Measurements from ENCODE around the gene VPS39.

The VPS39 gene

DNA sequence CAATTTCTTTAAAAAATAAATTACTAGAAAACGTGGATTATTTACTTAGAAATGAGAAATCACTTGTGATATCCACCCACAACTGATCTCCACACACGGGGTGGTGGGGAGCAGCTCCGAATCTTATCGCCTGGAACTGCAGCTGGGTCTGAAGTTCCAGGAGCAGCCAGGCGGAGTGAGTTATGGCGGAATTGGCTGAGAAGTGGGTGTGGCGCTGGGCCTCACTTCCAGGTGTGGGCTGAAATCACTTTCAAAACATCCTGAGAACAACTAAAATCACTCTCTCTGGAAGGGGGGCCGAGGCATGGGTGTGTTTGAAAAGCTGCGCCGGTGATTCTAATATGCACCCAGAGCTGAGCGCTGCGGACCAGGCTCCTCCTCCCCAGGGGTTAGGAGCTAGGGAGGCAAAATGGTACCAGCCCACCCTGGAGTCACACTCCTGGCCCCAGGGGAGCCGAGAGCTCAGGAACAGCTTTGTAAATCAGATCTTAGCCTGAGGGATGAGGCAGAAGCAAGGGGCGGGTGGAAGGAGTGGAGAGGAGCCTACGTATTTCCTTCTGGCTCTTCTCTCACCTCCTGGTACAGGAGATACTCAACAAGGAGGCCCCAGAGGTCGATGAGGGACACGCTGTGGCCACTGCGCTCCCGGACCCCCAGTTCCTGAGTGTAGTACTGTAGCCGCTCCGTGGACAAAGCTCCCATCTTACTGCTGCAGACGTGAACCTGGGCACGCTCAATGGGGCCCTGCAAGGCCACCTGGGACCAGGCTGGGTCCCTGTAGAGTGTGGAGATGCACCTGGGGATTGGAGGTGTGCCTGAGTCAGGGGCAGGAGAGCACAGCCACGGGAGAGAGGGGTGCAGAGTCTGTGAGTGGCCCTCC is 61.3 kb downstream of the VPS39 start:
- DNase-seq (ENCODE audit: low spot score) = no peak

- no peak for DNase-seq (ENCODE audit: low spot score)
Observed at GRCh38 chr15:42145546-42146455, 62.3 kb downstream of the VPS39 start.

- no peak for DNase-seq (ENCODE audit: low spot score)
Observed at GRCh38 chr15:42144841-42145375, 63.2 kb downstream of the VPS39 start.

- no peak for DNase-seq (ENCODE audit: low spot score)
Observed at GRCh38 chr15:42143866-42144625, 64.1 kb downstream of the VPS39 start.

DNA sequence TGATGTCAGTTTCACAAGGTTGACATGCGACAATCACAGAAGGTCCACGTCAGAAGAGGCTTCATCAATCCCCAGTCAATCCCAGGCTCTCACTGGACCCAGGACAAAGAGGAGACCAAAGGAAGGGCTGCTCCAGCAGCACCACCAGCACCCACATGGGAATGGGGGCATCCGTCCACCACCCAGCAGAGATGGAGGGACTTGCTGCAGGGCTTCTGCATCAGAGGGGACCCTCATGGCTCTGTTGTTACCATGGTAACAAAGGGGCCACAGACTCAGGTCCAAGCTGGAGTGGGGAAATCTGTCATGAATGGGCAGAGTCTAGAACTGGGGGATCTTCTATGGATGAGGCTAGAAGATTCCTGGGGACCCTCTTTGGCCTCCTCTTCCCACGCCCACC is 64.7 kb downstream of the VPS39 start:
- DNase-seq (ENCODE audit: low spot score) = no peak

GRCh38 chr15:42141795-42142667 is 66.1 kb downstream of the VPS39 start:
- no peak for DNase-seq (ENCODE audit: low spot score)

- no peak for DNase-seq (ENCODE audit: low spot score)
Observed at GRCh38 chr15:42141246-42141645, 66.9 kb downstream of the VPS39 start.

DNA sequence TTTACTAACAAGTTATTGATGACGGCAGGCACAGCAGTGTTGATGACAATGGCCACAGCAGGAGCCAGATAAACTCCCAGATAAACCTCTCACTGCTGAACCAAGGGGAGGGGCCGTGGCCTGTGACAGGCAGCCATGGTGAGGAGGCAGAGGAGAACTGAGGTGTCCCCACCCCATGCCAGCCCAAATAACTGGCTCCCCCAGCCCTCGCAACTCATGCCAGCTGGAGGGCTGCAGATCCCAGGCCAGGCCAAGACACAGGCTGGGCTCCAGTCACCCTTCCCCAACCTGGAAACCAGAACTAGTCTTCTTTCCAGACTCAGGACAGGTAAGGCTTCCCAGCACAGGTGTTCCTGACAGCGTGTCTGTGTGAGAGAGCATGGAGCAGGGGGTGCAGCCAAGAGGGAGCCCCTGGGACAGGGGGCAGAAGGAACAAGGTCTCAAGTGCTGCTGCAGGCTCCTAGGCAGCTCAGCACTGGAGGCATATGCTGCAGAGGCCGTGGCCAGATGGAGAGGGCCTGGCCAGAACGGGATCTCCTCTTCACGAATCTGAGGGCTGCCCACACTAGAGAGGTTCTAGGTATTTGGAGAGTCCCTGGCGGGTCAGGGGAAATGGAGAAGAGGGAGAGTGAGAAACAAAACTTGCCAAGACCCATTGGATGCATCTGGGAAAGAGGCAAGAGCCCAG is 67.6 kb downstream of the VPS39 start:
- no peak for DNase-seq (ENCODE audit: low spot score)

DNA sequence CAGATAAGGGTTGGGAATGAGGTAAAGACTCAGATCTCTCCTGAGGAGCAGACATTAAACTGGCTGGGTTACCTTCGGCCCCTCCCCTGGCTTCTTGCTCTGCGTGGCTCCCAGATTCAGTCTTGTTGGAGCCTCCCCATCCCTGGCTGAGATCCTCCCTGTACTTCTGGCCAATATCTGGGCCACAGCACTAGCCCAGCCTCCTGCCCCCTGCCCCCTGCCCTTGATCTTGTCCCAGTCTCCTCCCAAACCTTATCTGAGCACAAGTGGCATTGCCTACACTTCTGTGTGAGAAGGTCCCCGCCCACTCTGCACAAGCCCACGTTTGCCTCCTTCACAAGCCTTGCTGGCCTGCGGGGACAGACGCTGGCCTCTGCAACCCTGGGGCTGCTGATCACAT is 68.5 kb downstream of the VPS39 start:
- DNase-seq (ENCODE audit: low spot score) = no peak

DNA sequence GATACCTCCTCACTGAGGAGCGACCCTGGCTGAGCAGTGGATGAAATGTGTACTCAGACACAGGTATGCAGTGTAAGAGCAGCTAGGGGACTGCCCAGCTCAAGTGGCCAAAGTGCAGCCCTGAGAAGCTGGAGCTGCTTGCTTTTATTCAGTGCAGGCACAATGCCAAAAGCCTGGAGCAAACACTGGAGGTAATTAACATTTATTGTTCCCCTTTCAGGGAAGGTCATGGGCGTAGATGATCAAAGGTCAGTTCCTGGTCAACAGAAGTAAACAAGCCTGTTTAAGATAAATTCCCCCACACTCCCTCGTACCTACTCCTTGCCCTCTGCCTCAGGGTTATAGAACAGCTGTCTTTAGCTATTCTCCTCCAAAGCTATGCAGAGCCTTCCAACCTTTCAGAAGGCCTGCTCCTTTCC is 69.1 kb downstream of the VPS39 start:
- no peak for DNase-seq (ENCODE audit: low spot score)

GRCh38 chr15:42138411-42138810 is 69.7 kb downstream of the VPS39 start:
- no peak for DNase-seq (ENCODE audit: low spot score)

- peak; percentile 29 for DNase-seq (ENCODE audit: low spot score)
Observed at GRCh38 chr15:42137461-42138261, 70.4 kb downstream of the VPS39 start.

DNA sequence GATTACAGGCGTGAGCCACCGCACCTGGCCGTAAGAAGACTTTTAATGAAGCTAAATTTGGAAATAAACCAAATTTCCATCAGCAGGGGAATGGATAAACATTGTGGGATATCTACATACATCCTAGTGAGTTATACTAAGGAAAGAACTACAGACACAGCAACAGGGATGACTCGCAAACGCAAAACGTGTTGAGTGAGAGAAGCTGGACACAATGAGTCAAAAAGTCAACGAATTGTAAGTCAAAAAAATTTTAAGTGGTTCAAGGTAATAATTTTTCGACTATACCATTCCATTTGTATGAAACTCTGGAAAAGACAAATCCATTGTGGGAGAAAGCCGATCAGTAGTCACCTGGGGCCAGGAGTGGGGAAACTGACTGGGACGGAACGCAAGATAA is 71.6 kb downstream of the VPS39 start:
- DNase-seq (ENCODE audit: low spot score) = no peak

DNA sequence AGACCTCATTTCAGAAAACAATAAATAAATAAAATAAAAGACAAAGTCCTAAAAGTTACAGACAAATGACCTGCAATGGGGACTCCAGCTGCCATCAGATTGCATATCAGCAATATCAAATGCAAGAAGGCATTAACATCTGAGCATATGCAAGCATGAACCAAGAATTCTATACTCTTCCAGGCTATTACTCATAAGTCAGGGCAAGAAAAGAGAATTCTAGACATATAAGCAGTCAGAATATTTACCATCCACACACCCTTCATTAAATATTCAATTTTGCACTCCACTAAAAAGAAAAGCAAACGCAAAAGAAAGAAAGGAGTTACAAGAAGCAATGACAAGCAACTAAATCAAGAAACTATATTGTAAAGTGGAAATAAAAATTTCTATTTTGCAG is 72.8 kb downstream of the VPS39 start:
- DNase-seq (ENCODE audit: low spot score) = no peak

GRCh38 chr15:42134617-42135245 is 73.4 kb downstream of the VPS39 start:
- DNase-seq (ENCODE audit: low spot score) = no peak

DNA sequence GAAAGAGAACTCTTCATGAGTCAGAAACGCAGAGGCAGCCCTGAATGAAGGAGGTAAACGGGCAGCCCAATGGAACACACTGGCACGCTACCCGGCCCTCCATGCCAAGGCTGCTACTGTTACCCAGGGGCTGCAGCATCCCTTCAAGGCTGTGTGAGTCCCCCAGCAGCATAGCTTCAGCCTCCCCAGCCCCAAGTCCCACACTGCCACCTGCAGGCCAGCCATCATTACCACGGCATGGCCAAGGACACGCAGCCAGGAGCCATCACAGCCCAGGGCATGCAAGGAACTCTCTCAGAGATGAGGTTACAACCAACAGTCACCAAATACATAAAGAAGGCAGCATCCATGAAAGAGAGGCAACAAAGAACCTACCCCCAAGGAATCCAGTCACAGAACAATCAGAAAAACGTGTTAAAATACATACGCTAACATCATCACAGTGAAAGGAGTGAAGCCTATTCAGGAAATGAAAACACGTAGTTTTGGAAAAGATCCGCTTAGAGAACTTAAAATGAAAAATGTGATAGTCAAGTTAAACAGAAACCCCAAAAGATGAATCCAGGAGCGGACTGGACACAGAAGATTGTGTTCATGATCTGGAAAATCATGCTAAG is 74.1 kb downstream of the VPS39 start:
- DNase-seq (ENCODE audit: low spot score) = peak; percentile 32

DNA sequence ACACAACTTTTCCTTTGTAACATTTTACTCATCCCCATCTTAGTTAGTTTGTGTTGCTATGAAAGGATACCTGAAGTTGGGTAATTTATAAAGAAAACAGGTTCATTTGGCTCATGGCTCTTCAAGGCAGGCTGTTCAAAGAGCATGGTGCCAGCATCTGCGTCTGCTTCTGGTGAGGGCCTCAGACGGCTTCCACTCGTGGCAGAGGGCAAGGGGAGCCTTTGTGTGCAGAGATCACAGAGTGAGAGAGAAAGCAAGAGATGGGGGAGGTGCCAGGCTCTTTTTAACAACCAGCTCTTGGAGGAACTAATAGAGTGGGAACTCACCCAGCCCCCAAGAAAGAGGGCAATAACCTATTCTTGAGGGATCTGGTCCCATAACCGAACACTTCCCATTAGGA is 74.7 kb downstream of the VPS39 start:
- DNase-seq (ENCODE audit: low spot score) = no peak

Data from CD4-positive, alpha-beta T cell treated with Interleukin-15 for 4 hours (primary cell).